Measurements from ENCODE around the gene KHDRBS1. TPM values are rescaled to one million over a fixed set of nuclear protein-coding genes. Genes with fewer than 3 reads are reported as not detected.

The KHDRBS1 gene
- polyA plus RNA-seq, 1 of the 3 experiments (the other 2 are of a cell fraction): 52.8 TPM

DNA sequence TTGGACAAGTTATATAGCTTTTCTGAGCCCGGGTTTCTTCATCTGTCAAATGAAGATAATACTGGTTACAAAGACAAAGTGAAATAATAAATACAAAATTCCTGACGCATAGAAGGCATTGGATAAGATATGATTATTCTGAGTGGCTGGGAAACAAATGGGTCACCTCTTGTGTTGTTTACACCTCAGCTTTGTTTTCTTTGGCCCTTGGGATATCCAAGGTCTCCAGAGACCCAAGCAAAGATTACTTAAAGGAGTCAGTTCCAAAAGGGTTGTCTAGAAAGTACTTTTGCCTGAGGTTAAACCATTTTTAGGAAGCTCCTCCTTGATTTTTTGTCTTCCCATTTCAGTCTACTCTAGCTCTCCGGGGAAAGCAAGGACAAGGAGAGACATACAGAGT, 9.7 kb downstream of the KHDRBS1 start:
- no peaks in the 10 kb centered on the region for H3K9me2 ChIP-seq
- H3K4me1 ChIP-seq (ENCODE audit: control insufficient read depth in 1 of 2, insufficient read depth in 2 of 2, low read depth in 1 of 2, low read length in 1 of 2): peaks cover 0 to 15% of the 10 kb centered on the region in 2 experiments; a peak in 1 of 4 replicates
- WGBS (ENCODE audit: low lambda C conversion rate): 96% methylated on average over 3 of the region's 3 CpGs
- H3K4me2 ChIP-seq: no peak overlapping the region
- no peaks in the 10 kb centered on the region for H3K27me3 ChIP-seq (ENCODE audit: insufficient read depth)
- peaks cover 99% of the 10 kb centered on the region for H4K20me1 ChIP-seq (ENCODE audit: insufficient read depth)
- no peak overlapping the region for H3K27ac ChIP-seq (ENCODE audit: low read depth in 2 of 2, low read length in 1 of 2)
- POLR2A ChIA-PET: interaction anchor here (1.2 kb wide), 1 partner anchor 10 kb away, joined by 4 read pairs; the partner anchor contains the start of gene KHDRBS1
- peaks cover 36% of the 10 kb centered on the region for H3F3A ChIP-seq (replicated peaks; ENCODE audit: insufficient read depth)
- no peak for DNase-seq
- H3K79me2 ChIP-seq (ENCODE audit: insufficient read depth): no peaks in the 10 kb centered on the region; the same call in 1 of the 2 replicates
- TF ChIP-seq NRF1 (IDR thresholded peaks at IDR 0.05; ENCODE audit: low read depth, low read length) (no peak), TCF12 (IDR thresholded peaks at IDR 0.05) (no peak), MXI1 (IDR thresholded peaks at IDR 0.05; ENCODE audit: low read depth, low read length) (no peak), MEF2A (IDR thresholded peaks at IDR 0.05; ENCODE audit: borderline replicate concordance, low read depth) (no peak), SMC3 (IDR thresholded peaks at IDR 0.05; ENCODE audit: low read depth, low read length) (no peak), ZBTB33 (IDR thresholded peaks at IDR 0.05; ENCODE audit: borderline replicate concordance, low read depth) (no peak), FOXM1 (IDR thresholded peaks at IDR 0.05; ENCODE audit: low read depth) (no peak), PBX3 (IDR thresholded peaks at IDR 0.05) (no peak)
- CTCF ChIA-PET: interaction anchor here (0.7 to 1.2 kb wide), 2 partner anchors 10 to 13 kb away, joined by 3 to 4 read pairs; no protein-coding TSS in a partner anchor
- H2AFZ ChIP-seq (ENCODE audit: low read depth): no peak overlapping the region
- H3K4me3 ChIP-seq (ENCODE audit: low read depth in 2 of 2, low read length in 1 of 2): no peak overlapping the region
- no peak overlapping the region for H3K9ac ChIP-seq
- H3K36me3 ChIP-seq (replicated peaks in 1 of 2; ENCODE audit: control insufficient read depth in 1 of 2, insufficient read depth in 2 of 2, low read length in 1 of 2): peaks cover 3 to 72% of the 10 kb centered on the region in 2 experiments
- no peaks in the 10 kb centered on the region for H3K9me3 ChIP-seq

DNA sequence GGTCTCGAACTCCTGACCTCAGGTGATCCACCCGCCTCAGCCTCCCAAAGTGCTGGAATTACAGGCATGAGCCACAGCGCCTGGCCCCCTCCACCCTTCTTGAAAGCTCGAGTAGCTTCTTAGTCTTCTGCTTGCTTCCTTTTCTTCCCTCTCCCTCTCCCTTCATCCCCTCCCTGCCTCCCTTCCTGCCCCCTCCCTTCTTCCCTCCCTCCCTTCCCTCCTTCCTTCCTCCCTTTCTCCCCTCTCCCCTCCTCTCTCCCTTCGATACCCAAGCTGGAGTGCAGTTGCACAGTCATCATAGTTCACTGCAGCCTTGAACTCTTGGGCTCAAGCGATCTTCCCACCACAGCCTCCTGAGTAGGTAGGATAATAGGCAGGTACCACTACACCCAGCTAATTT, 11.8 kb downstream of the KHDRBS1 start:
- ChIA-PET POLR2A (interaction anchor here (0.6 kb wide), 1 partner anchor 10 kb away, joined by 3 read pairs; no protein-coding TSS in a partner anchor), CTCF (interaction anchor here (0.6 to 0.8 kb wide), 2 partner anchors 15 to 179 kb away, joined by 3 read pairs; no protein-coding TSS in a partner anchor)
- TF ChIP-seq NRF1 (IDR thresholded peaks at IDR 0.05; ENCODE audit: low read depth, low read length): no peak
- no peak for TF ChIP-seq EP300 (IDR thresholded peaks at IDR 0.05; ENCODE audit: borderline replicate concordance in 1 of 2, low read depth in 1 of 2, low read length in 1 of 2)
- no peak for TF ChIP-seq ZBTB33 (IDR thresholded peaks at IDR 0.05; ENCODE audit: borderline replicate concordance, low read depth)
- TF ChIP-seq FOXM1 (IDR thresholded peaks at IDR 0.05; ENCODE audit: low read depth): no peak
- H4K20me1 ChIP-seq (ENCODE audit: insufficient read depth): peaks cover 99% of the 10 kb centered on the region
- no peak overlapping the region for H3K4me2 ChIP-seq
- H2AFZ ChIP-seq (ENCODE audit: low read depth): no peak overlapping the region
- H3K27ac ChIP-seq (ENCODE audit: low read depth in 2 of 2, low read length in 1 of 2): no peak overlapping the region
- no peak overlapping the region for H3K4me3 ChIP-seq (ENCODE audit: low read depth in 2 of 2, low read length in 1 of 2)
- no peaks in the 10 kb centered on the region for H3K9me2 ChIP-seq
- DNase-seq: no peak
- WGBS (ENCODE audit: low lambda C conversion rate): 92% methylated on average over 6 of the region's 6 CpGs
- no peaks in the 10 kb centered on the region; the same call in 1 of the 2 replicates for H3K79me2 ChIP-seq (ENCODE audit: insufficient read depth)
- 0 out of 4 replicates have a peak, but pooled peaks cover 0 to 3% of the 10 kb centered on the region in 2 experiments for H3K4me1 ChIP-seq (ENCODE audit: control insufficient read depth in 1 of 2, insufficient read depth in 2 of 2, low read depth in 1 of 2, low read length in 1 of 2)
- no peaks in the 10 kb centered on the region for H3K9me3 ChIP-seq
- H3K36me3 ChIP-seq (replicated peaks in 1 of 2; ENCODE audit: control insufficient read depth in 1 of 2, insufficient read depth in 2 of 2, low read length in 1 of 2): peaks cover 11 to 72% of the 10 kb centered on the region in 2 experiments
- no peaks in the 10 kb centered on the region for H3K27me3 ChIP-seq (ENCODE audit: insufficient read depth)
- H3K9ac ChIP-seq: no peak overlapping the region
- H3F3A ChIP-seq (replicated peaks; ENCODE audit: insufficient read depth): peaks cover 42% of the 10 kb centered on the region
